ENCODE measurements around the gene KCTD17.

- TF ChIP-seq CTCF (conservative IDR thresholded peaks at IDR 0.05) (no peak), EZH2 (IDR thresholded peaks at IDR 0.05; ENCODE audit: low read depth) (no peak)
These were observed 36.6 kb downstream of the KCTD17 start for GRCh38 chr22:37088108-37088605.

All from PC-9 (cell line).